ENCODE measurements around the gene EGR1. TPM values are rescaled to one million over a fixed set of nuclear protein-coding genes. Genes with fewer than 3 reads are reported as not detected.

The EGR1 gene
- 49.3 and 63.5 TPM in 2 replicates for polyA plus RNA-seq (2011; rRNA removed)
- polyA plus RNA-seq (2012; cell fraction: cytosol; rRNA removed), result 40.6 and 61.3 TPM in 2 replicates
- 93.6 and 109 TPM in 2 replicates for polyA plus RNA-seq (2012; cell fraction: nucleus; rRNA removed)
- polyA plus RNA-seq (2017; fragmentation: RNase III; extraction: RNeasy Plus Mini Kit Qiagen cat#74134 plus additional on column Dnase treatment), result 0.45 to 0.59 TPM (median 0.49 TPM) in 3 replicates
- polyA minus RNA-seq (2011; rRNA and poly(A)+ RNA removed), result 19.7 and 32.3 TPM in 2 replicates

DNA sequence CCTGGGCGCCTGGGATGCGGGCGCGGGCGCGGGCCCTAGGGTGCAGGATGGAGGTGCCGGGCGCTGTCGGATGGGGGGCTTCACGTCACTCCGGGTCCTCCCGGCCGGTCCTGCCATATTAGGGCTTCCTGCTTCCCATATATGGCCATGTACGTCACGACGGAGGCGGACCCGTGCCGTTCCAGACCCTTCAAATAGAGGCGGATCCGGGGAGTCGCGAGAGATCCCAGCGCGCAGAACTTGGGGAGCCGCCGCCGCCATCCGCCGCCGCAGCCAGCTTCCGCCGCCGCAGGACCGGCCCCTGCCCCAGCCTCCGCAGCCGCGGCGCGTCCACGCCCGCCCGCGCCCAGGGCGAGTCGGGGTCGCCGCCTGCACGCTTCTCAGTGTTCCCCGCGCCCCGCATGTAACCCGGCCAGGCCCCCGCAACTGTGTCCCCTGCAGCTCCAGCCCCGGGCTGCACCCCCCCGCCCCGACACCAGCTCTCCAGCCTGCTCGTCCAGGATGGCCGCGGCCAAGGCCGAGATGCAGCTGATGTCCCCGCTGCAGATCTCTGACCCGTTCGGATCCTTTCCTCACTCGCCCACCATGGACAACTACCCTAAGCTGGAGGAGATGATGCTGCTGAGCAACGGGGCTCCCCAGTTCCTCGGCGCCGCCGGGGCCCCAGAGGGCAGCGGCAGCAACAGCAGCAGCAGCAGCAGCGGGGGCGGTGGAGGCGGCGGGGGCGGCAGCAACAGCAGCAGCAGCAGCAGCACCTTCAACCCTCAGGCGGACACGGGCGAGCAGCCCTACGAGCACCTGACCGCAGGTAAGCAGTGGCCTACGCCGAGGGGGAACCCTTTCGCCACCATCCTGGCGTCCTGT lies at the start of gene EGR1:
TSS of gene EGR1 (plus strand) at position 219 of the 864 bp plus-strand sequence. CDS start at position 502, 283 bp downstream.
- TF ChIP-seq EHF (CRISPR knock-in tag; IDR thresholded peaks at IDR 0.05) (no peak), NR3C1 (IDR thresholded peaks at IDR 0.05) (no peak), HOXA7 (CRISPR knock-in tag; IDR thresholded peaks at IDR 0.05) (no peak), PHF8 (IDR thresholded peaks at IDR 0.05; ENCODE audit: borderline replicate concordance, low read depth) (peak; percentile 45), SREBF2 (IDR thresholded peaks at IDR 0.05) (no peak), CBX8 (IDR thresholded peaks at IDR 0.05) (no peak), JUNB (IDR thresholded peaks at IDR 0.05) (no peak), CEBPB (IDR thresholded peaks at IDR 0.05) (no peak), ZFP36 (IDR thresholded peaks at IDR 0.05; ENCODE audit: borderline replicate concordance, partially characterized antibody) (peak; percentile 96), POLR2AphosphoS2 (conservative IDR thresholded peaks at IDR 0.05; ENCODE audit: low read length) (peak; percentile 78; the same call in 1 of the 2 replicates), TP53 (CRISPR knock-in tag; IDR thresholded peaks at IDR 0.05) (no peak; the same call in 1 of the 2 replicates), RCOR1 (IDR thresholded peaks at IDR 0.05; ENCODE audit: low read depth, low read length) (no peak), BHLHE40 (IDR thresholded peaks at IDR 0.05; ENCODE audit: low read depth, low read length) (no peak), RNF2 (IDR thresholded peaks at IDR 0.05; ENCODE audit: borderline replicate concordance, low read depth) (no peak), POLR2A (IDR thresholded peaks at IDR 0.05; ENCODE audit: low read length) (peak; percentile 44), ZC3H11A (IDR thresholded peaks at IDR 0.05) (no peak), KDM1A (IDR thresholded peaks at IDR 0.05; ENCODE audit: low read depth) (no peak), FOXS1 (CRISPR knock-in tag; IDR thresholded peaks at IDR 0.05) (no peak), MAZ (IDR thresholded peaks at IDR 0.05; ENCODE audit: borderline replicate concordance, low read depth, low read length) (0 out of 2 replicates have a peak, but pooled peaks have one; percentile 1)
- TF ChIP-seq, protein P1, sequence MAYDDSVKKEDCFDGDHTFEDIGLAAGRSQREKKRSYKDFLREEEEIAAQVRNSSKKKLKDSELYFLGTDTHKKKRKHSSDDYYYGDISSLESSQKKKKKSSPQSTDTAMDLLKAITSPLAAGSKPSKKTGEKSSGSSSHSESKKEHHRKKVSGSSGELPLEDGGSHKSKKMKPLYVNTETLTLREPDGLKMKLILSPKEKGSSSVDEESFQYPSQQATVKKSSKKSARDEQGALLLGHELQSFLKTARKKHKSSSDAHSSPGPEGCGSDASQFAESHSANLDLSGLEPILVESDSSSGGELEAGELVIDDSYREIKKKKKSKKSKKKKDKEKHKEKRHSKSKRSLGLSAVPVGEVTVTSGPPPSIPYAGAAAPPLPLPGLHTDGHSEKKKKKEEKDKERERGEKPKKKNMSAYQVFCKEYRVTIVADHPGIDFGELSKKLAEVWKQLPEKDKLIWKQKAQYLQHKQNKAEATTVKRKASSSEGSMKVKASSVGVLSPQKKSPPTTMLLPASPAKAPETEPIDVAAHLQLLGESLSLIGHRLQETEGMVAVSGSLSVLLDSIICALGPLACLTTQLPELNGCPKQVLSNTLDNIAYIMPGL (CRISPR knock-in tag; IDR thresholded peaks at IDR 0.05; ENCODE audit: borderline replicate concordance), result no peak
- TF ChIP-seq, protein P2, sequence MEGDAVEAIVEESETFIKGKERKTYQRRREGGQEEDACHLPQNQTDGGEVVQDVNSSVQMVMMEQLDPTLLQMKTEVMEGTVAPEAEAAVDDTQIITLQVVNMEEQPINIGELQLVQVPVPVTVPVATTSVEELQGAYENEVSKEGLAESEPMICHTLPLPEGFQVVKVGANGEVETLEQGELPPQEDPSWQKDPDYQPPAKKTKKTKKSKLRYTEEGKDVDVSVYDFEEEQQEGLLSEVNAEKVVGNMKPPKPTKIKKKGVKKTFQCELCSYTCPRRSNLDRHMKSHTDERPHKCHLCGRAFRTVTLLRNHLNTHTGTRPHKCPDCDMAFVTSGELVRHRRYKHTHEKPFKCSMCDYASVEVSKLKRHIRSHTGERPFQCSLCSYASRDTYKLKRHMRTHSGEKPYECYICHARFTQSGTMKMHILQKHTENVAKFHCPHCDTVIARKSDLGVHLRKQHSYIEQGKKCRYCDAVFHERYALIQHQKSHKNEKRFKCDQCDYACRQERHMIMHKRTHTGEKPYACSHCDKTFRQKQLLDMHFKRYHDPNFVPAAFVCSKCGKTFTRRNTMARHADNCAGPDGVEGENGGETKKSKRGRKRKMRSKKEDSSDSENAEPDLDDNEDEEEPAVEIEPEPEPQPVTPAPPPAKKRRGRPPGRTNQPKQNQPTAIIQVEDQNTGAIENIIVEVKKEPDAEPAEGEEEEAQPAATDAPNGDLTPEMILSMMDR (IDR thresholded peaks at IDR 0.05), result no peak
- TF ChIP-seq, protein P3, sequence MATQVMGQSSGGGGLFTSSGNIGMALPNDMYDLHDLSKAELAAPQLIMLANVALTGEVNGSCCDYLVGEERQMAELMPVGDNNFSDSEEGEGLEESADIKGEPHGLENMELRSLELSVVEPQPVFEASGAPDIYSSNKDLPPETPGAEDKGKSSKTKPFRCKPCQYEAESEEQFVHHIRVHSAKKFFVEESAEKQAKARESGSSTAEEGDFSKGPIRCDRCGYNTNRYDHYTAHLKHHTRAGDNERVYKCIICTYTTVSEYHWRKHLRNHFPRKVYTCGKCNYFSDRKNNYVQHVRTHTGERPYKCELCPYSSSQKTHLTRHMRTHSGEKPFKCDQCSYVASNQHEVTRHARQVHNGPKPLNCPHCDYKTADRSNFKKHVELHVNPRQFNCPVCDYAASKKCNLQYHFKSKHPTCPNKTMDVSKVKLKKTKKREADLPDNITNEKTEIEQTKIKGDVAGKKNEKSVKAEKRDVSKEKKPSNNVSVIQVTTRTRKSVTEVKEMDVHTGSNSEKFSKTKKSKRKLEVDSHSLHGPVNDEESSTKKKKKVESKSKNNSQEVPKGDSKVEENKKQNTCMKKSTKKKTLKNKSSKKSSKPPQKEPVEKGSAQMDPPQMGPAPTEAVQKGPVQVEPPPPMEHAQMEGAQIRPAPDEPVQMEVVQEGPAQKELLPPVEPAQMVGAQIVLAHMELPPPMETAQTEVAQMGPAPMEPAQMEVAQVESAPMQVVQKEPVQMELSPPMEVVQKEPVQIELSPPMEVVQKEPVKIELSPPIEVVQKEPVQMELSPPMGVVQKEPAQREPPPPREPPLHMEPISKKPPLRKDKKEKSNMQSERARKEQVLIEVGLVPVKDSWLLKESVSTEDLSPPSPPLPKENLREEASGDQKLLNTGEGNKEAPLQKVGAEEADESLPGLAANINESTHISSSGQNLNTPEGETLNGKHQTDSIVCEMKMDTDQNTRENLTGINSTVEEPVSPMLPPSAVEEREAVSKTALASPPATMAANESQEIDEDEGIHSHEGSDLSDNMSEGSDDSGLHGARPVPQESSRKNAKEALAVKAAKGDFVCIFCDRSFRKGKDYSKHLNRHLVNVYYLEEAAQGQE (IDR thresholded peaks at IDR 0.05), result peak; percentile 48
- TF ChIP-seq, protein P4, sequence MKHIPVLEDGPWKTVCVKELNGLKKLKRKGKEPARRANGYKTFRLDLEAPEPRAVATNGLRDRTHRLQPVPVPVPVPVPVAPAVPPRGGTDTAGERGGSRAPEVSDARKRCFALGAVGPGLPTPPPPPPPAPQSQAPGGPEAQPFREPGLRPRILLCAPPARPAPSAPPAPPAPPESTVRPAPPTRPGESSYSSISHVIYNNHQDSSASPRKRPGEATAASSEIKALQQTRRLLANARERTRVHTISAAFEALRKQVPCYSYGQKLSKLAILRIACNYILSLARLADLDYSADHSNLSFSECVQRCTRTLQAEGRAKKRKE (CRISPR knock-in tag; IDR thresholded peaks at IDR 0.05; ENCODE audit: low read depth), result no peak
- TF ChIP-seq, protein P5, sequence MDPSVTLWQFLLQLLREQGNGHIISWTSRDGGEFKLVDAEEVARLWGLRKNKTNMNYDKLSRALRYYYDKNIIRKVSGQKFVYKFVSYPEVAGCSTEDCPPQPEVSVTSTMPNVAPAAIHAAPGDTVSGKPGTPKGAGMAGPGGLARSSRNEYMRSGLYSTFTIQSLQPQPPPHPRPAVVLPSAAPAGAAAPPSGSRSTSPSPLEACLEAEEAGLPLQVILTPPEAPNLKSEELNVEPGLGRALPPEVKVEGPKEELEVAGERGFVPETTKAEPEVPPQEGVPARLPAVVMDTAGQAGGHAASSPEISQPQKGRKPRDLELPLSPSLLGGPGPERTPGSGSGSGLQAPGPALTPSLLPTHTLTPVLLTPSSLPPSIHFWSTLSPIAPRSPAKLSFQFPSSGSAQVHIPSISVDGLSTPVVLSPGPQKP (IDR thresholded peaks at IDR 0.05; ENCODE audit: low read depth, low read length), result peak; percentile 50; the same call in 1 of the 2 replicates
- TF ChIP-seq, protein P6, sequence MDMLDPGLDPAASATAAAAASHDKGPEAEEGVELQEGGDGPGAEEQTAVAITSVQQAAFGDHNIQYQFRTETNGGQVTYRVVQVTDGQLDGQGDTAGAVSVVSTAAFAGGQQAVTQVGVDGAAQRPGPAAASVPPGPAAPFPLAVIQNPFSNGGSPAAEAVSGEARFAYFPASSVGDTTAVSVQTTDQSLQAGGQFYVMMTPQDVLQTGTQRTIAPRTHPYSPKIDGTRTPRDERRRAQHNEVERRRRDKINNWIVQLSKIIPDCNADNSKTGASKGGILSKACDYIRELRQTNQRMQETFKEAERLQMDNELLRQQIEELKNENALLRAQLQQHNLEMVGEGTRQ (IDR thresholded peaks at IDR 0.05), result peak; percentile 64
- DNase-seq (ENCODE audit: low read depth in 1 of 2, low spot score in 1 of 2), result peak; percentile 88 to 94
- Histone ChIP-seq H3K4me3 (peak within 1 kb of the TSS; percentile 66), H3K27ac (peak within 1 kb of the TSS; percentile 95 to 96), H3K4me2 (peak within 1 kb of the TSS; percentile 95), H3K4me1 (peaks cover 12% of the 10 kb centered on the region), H3K9me3 (no peaks in the 10 kb centered on the region)
- ChIA-PET CTCF (interaction anchor here (0.6 to 14.7 kb wide), 14 partner anchors 8 to 302 kb away, joined by 3 to 199 read pairs (median 6); no protein-coding TSS in a partner anchor), POLR2A (interaction anchor here (0.6 to 3.3 kb wide), 23 partner anchors 8 to 797 kb away, joined by 3 to 34 read pairs (median 4); partner anchors contain the start of genes CDC23, CDC25C, ETF1 and FAM53C)
- 17% methylated on average over 25 of the region's 85 CpGs for WGBS (ENCODE audit: missing lambda C conversion rate)
- no peak for FAIRE-seq
- peak; percentile 49 to 58 for ATAC-seq
